NCI-H524 treated with DMSO at 0.1 percent for 48 hours (cell line): Measurements from ENCODE around the gene IFNL1.
"Not testable (repeated sequence)": the region's sequence is repeated elsewhere in the genome, so short reads cannot be mapped to it uniquely, and the experiment has no call there.

Experiments
- DNase-seq: peaks from one replicate; lab custom pipeline; 2025; lab: John Stamatoyannopoulos, UW

IFNL1 gene

DNA sequence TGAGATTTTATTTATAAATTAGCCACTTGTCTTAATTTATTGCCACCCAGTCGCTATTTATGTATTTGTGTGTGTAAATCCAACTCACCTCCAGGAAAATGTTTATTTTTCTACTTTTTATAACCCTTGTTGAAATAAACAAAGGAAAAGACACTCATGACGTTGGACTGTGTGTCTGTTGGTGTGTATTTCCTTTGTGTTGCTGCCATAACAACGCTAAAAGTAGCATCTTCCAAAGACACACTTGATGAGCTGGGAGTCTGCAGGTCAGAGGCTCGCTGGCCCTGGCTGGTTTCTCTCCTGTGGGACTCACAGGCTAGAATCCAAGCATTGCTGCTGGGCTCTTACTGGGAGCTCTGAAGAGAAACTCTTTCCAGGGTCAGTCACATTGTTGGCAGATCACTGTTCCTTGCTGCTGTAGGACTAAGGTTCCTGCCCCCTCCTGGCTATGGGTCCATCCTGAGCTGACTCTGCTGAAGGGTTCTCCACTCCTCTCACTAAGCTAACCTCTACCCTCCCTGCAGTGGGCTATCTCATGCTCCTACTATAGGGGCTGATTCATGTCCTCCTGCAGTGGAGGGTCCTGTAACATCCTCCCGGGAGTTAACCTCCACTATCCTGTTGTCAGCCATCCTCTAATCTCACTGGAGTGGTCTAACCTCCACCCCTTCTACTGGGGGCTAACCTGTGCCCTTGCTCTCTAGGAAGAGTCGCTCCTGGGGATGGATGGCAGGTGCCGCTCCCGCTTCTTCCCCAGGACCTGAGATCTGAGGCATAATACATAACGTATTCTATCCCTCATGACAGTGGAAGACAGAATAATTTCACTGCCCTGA lies 26.0 kb upstream of the IFNL1 start:
- DNase-seq, result no peak

DNA sequence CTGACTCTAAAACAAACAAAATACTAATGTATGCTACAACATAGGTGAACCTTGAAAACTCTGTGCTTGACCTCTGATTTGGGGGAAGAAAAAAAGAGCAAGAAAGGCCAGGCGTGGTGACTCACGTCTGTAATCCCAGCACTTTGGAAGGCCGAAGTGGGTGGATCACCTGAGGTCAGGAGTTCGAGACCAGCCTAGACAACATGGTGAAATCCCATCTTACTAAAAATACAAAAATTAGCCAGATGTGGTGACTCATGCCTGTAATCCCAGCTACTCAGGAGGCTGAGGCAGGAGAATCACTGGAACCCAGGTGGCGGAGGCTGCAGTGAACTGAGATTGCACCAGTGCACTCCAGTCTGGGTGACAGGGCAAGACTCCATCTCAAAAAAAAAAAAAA lies 22.3 kb upstream of the IFNL1 start:
- DNase-seq, result not testable (repeated sequence)

DNA sequence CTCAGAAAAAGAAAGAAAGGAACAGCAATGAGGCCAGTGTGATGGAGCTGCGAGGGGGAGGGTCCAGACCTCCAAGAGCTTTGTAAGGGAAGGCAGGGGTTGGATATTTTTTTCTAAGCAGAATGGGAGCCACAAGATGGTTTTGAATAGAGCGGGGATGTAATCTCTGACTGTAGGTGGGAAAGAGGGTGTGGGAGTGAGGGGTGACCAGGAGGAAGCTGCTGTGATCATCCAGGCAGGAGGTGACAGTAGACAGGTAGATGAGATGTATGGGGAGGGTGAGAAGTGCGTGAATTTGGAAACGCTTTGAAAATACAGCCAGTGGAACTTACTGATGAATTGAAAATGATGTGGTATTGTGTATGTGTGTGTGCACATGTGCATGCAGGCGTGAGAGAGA lies 20.6 kb upstream of the IFNL1 start:
- DNase-seq, result no peak

DNA sequence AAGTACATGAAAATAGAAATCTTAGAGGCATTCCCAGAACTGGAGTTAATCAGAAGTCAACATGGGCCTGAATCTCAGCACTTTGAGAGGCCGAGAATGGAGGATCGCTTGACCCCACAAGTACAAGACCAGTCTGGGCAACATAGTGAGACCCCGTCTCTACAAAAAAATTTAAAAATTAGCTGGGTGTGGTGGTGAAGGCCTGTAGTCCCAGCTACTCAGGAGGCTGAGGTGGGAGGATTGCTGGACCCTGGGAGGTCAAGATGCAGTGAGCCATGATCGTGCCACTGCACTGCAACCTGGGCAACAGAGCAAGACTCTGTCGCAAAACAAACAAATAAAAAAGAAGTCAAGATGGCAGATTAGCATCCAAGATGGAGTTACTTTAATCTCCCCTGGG lies 19.5 kb upstream of the IFNL1 start:
- DNase-seq, result no peak

DNA sequence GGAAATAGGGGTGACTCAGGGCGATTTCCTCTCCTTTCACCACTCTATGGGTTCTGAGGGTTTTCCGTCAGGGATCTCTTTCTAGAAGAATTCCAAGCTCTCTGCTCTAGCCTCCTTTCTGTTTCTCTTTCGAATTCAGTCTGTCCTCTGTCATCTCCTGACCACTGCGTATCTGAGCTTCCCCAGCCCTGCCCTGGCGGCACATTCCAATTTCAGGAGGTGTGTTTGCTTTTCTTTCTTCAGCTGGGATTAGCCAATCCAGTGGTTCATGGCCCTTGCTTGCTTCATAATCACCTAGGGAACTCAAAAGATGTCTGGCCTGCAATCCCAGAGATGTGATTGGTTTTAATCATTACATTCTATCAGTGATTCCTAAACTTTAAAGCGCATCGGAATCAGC lies 18.6 kb upstream of the IFNL1 start:
- DNase-seq, result no peak

DNA sequence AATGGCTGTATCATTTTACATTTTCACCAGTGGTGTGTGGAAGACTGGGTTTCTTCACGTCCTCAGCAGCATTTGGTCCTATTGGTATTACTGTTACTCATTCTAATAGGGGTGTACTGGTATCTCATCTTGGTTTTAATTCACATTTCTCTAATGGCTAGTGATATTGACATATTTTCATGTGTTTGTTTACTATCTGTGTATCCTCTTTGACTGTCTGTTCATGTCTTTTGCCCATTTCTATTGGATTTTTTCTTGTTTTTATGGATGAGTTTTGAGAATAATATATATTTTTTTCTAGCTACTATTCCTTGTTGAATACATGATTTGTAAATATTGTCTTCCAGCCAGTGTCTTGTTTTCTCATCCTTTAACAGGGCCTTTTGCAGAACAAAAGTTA lies 14.2 kb upstream of the IFNL1 start:
- DNase-seq, result no peak

DNA sequence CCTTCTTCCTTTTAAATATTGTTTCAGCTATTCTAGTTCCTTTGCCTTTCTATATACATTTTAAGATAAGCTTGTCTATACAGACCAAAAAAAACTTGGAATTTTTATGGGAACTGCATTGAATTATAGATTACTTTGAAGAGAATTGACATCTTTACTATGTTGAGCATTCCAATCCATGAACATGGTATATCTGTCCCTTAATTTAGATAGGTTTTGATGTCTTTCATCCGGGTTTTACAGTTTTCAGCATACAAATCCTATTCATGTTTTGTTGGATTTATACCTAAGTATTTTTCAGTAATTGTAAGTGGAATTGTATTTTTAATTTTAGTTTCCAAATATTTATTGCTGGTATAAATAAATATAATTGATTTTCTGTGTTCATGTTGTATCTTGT lies 12.2 kb upstream of the IFNL1 start:
- DNase-seq, result no peak

DNA sequence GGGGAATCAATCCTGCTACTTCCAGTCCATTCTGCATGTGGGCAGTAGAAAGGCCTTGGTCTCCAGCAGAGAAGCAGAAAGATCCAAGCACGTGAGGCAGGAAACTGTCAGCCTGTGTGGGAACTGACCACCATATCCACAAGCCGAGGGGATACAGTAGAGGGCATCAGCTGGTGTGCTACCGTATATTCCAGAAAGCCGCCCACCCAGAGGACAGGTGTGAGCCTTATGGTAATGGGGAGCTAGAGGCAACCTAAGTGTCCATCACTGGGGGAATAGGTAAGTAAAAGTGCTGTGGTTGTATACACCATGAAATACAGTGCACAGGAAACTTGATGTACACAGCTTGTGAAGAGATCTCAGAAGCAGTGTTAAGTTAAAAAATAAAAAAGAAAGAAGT lies 2.8 kb upstream of the IFNL1 start:
- no peak for DNase-seq

DNA sequence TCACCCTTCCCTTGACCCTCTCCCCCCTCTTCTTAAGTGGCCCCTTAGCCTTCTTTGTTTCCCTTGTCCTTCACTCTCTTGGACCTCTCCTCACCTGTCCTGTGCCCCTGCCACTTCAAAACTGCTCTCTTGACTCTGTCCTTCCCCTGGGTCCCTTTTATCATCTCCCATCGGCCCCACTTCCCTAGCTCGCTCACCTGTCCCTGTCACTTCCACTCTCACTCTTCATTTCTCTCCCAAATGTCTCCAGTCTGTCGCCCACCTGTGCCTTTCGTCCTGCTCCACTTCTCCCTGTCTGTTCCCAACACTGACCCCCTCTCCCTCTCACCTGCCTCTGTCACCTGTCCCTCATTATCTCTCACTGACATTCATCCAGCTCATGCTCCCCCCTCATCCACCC lies 699 bp downstream of the IFNL1 start:
- DNase-seq, result no peak

DNA sequence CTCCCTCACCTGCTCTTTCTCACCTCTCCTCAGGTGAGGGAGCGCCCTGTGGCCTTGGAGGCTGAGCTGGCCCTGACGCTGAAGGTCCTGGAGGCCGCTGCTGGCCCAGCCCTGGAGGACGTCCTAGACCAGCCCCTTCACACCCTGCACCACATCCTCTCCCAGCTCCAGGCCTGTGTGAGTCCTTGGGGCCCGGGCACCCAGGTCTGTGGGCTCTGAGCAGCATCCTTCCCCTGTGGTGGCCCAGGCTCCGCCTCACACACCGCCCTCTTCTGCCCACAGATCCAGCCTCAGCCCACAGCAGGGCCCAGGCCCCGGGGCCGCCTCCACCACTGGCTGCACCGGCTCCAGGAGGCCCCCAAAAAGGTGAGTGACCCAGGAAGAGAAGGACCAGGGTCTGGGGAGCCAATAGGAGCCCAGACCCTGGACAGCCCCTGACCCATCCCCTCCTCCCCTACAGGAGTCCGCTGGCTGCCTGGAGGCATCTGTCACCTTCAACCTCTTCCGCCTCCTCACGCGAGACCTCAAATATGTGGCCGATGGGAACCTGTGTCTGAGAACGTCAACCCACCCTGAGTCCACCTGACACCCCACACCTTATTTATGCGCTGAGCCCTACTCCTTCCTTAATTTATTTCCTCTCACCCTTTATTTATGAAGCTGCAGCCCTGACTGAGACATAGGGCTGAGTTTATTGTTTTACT lies 1.9 kb downstream of the IFNL1 start:
- no peak for DNase-seq

DNA sequence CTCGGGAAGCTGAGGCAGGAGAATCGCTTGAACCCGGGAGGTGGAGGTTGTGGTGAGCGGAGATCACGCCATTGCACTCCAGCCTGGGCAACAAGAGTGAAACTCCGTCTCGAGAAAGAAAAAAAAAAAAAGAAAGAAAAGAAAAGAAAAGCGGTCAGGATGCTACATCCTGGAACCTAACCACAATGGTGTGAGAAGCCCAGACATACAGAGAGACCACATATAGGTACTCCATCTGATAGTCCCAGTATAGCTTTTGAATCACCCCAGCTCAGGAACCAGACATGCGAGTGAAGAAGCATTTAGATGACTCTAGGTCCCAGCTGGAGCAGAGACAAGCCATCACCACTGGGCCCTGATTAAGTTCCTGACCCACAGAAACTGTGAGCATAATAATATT lies 3.2 kb downstream of the IFNL1 start:
- no peak for DNase-seq

DNA sequence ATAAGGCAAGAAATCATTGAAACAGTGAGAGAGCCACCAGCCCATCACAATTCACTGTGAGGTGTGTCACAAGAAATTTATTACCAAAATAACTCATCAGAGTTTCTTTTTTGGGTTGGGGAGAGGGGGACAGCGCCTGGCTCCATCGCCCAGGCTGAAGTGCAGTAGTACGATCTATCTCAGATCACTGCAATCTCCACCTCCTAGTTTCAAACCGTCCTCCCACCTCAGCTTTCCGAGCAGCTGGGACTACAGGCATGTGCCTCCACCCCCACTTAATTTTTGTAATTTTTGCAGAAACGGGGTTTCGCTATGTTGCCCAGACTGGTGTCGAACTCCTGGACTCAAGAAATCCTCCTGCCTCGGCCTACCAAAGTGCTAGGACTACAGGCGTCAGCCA lies 3.6 kb downstream of the IFNL1 start:
- no peak for DNase-seq

DNA sequence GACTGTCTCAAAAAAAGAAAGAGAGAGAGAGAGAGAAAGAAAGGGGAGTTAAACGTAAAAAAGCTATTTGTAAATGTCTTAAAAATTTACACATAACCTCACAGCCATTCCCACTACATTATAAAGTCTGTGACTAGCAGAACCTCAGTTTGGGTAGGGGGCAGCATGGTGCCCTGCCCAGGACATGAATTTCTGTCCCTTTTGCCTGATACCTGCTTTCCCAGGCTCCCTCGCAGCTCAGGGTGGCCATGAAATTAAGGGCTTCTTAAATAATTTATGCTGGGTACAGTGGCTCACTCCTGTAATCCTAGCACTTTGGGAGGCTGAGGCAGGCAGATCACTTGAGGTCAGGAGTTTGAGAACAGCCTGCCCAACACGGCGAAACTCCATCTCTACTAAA lies 4.8 kb downstream of the IFNL1 start:
- no peak for DNase-seq

DNA sequence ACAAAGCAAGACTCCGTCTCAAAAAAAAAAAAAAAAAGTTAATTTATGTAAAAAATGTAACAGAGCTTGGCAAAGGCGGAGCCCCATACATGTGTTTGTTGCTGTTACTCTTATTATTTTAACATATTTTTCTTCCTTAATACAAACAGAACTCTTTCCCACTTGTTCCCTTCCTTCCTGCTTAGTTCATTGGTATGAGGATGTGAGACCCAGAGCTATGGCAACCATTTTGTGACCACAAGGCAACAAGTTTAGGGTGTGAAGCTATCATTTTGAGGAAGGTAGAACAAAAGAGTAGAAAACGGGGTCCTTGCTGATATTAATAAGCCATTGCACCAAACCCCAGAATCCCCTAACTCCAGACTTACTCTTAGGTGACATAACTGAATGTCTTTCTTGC lies 5.4 kb downstream of the IFNL1 start:
- no peak for DNase-seq

DNA sequence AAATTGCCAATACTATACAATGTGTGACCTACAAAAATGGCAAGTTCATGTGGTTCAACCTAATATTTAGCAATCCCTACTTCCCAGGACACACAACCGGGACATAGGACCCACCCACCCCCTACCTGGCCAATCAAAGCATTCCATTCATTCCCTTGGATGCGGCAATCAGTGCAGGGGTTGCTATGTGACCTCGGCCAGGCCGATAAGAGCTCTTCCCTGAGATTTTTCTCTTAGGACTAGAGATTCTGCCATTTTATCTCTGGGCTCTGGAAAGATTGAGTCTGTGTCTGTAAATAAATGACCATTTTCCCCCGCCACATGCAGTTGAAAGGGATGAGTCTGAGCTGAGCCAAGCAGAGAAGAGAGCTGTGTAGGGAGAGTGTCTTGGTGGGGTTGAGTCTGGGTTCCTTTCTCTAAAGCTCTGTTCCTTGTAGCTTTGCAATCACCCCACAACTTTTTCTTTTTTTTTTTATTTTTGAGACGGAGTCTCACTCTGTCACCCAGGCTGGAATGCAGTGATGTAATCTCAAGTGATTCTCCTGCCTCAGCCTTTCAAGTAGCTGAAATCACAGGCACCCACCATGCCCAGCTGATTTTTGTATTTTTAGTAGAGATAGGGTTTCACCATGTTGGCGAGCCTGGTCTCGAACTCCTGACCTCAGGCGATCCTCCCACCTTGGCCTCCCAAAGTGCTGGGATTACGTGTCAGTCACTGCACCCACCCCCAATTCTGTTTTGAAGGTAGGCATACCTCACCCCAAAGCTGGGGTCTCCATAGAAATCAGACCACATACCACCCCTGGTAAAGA lies 7.4 kb downstream of the IFNL1 start:
- DNase-seq, result no peak

DNA sequence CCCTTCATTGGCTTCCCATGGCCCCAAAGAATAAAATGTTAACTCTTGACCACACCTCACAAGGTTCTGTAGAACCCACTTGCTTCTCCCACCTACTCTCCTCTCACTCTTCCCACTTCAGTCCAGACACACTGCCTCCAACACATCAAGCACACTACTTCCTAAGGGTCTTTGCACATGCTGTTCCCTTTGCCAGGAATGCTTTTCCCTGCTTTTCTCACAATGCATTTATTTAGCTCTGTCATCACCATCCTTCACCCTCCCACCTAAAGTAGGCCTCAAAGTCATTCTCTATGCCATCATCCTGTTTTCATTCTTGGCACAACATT lies 7.9 kb downstream of the IFNL1 start:
- DNase-seq, result no peak

DNA sequence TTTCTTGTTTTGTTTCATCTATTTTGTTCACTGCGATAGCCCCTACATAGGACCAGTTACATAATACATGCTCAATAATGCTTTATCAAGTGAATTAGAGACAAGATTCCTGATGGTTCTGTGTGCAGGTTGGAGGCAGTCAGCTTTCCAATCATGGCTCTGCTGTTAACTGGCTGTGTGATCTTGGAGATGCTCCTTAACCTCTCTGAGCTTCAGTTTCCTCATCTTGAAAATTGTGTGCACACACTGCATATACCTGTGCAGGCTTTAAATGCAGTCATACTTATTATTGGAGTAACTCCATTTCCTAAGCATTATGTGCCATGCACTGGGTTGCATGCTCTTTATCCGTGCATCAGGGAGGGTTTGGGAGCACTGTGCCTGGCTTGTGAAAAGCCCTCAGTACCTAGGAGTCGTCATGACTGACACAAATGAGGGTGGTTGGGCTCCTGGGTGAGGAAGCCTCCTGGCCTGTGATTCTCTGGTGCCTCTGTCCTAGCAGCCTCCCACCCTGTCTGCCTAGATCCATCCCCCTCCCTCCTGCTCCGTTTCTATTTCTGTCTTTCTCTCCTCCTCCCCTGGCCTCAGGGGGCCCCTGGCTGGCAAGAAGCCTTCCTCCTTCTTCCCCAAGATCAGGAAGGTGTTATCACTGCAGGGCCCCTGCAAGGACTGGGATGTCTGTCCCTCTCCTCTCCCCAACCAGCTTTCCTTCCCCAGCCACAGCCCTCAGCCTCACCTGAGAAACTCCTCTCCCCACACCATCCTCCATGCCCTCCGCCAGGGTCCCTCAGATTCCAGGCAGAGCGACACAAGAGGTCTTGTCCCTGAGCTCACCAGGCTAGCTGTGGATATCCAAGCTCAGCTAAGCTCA lies 8.7 kb downstream of the IFNL1 start:
- DNase-seq, result no peak

DNA sequence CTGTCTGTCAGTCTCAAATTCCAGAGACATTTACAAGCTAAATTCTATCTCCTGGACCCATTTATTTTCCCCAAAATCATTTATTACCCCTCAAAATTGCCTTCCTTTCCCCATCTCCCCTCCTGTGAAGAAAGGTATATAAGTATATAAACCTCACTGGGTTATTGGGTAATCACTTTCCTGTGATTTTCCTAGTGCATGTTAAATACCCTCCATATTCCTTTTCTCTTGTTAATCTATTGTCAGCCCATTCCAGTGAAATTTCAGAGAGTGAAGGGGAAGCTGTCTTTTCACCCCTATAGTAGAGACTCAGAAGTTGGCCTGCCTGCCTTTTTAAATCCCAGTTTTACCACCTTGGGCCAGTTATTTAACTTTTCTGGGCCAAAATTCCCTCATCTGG lies 9.9 kb downstream of the IFNL1 start:
- no peak for DNase-seq

DNA sequence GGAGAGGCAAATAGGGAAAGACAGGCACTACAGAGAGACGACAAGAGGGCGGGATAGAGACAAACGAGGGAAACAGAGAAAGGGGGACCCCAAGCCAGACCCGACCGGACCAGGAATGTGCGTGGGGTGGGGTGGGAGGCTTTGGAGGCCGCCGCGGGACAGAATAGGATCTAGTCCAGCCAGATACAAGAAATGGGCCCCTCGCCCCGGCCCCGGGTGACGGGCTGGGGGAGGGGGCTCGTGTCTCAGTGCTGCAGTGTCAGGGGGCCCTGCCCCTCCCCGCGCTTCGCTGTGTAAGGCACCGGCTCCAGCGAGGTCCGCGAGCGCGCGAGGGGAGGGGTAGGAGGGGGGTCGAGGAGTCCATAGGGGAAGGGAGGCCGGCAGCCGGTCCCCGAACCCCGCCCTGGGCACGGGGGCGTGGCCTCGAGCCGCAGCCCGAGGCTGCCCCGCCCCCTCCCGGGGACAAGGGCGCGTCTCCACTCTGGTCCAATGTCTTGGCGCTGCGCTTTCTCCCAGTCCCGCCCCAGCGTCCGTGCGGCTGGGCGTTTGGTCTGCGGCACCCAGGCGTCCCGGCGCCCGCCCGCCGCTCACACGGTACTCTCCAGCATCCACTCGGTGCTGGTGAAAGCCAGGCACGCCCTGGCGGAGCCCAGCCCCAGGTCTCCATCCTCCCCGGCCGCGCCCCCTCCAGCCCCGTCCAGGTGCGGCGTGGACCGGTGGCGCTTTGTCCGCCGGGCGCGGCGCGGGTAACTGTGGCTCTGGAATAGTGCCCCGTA lies 11.0 kb downstream of the IFNL1 start:
- no peak for DNase-seq

DNA sequence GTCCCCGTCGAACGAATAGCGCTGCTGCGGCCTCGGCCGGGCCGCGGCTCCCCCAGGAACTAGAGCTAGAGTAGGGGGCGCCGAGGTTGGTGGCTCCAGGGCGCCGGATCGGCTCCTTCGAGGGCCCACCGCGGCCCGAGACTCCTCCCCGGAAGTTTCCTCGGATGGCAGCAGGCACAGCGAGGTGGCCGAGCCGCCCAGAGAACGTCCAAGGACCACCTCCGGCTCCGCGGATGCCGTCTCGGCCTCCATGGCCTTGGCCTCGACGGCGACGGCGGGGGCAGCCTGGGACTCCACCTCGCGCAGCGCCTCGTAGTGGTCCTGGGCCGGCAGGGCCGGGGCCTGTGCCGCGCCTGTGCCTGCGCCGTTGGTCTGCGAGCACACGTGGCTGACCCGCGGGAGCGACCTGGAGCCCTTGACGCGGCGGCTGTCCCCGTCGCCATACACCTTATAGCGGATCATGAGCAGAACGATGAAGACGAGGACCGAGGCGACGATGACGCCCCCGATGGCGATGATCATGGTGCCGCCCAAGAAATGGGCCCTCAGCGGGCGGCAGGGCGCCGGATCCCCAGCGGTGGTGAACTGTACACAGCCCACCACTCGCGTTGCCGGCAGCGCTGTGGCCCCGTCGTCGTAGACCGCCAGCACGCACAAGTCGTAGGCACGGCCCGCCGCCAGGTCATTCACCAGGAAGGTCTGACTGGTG lies 11.8 kb downstream of the IFNL1 start:
- DNase-seq, result no peak
